Stimulated activated CD8-positive, alpha-beta memory T cell treated with anti-CD3 and anti-CD28 coated beads, Interleukin-15, amount 100 ng/mL, for 4 hours (primary cell): ENCODE results near the gene VPS13D.

Experiments used
- DNase-seq, 2 donors: peaks; one replicate each; pipeline ENCODE4 v3.0.0-alpha.2; 2020; ENCODE audit warnings: low read depth in 2 of 2

Gene VPS13D

GRCh38 chr1:12229386-12229834, 420 bp upstream of the VPS13D start:
- DNase-seq = no peak

GRCh38 chr1:12230549-12231275, 882 bp downstream of the VPS13D start:
- DNase-seq = no peak

- no peak for DNase-seq
Observed at GRCh38 chr1:12231276-12231595, 1.4 kb downstream of the VPS13D start.

- DNase-seq = no peak
Observed at GRCh38 chr1:12232221-12232620, 2.4 kb downstream of the VPS13D start.

- no peak for DNase-seq
Observed at GRCh38 chr1:12244078-12244477, 14.2 kb downstream of the VPS13D start.

- DNase-seq = no peak
Observed at GRCh38 chr1:12244585-12244984, 14.8 kb downstream of the VPS13D start.

- no peak for DNase-seq
Observed at GRCh38 chr1:12245116-12245515, 15.3 kb downstream of the VPS13D start.

GRCh38 chr1:12245733-12246132, 15.9 kb downstream of the VPS13D start:
- DNase-seq = no peak

GRCh38 chr1:12246584-12246983, 16.8 kb downstream of the VPS13D start:
- no peak for DNase-seq

GRCh38 chr1:12249181-12249580, 19.4 kb downstream of the VPS13D start:
- no peak for DNase-seq

- DNase-seq = no peak
Observed at GRCh38 chr1:12249748-12250147, 19.9 kb downstream of the VPS13D start.

- no peak for DNase-seq
Observed at GRCh38 chr1:12251442-12251841, 21.6 kb downstream of the VPS13D start.

- no peak for DNase-seq
Observed at GRCh38 chr1:12255913-12256312, 26.1 kb downstream of the VPS13D start.

- no peak for DNase-seq
Observed at GRCh38 chr1:12258272-12258671, 28.4 kb downstream of the VPS13D start.

GRCh38 chr1:12269351-12269750, 39.5 kb downstream of the VPS13D start:
- DNase-seq = no peak

GRCh38 chr1:12271033-12271432, 41.2 kb downstream of the VPS13D start:
- no peak for DNase-seq

GRCh38 chr1:12272770-12273169, 42.9 kb downstream of the VPS13D start:
- DNase-seq = no peak

GRCh38 chr1:12275370-12275769, 45.5 kb downstream of the VPS13D start:
- no peak for DNase-seq

GRCh38 chr1:12276225-12276624, 46.4 kb downstream of the VPS13D start:
- no peak for DNase-seq

- no peak for DNase-seq
Observed at GRCh38 chr1:12279003-12279402, 49.2 kb downstream of the VPS13D start.

GRCh38 chr1:12279728-12280464, 50.1 kb downstream of the VPS13D start:
- DNase-seq = no peak

GRCh38 chr1:12282142-12282541, 52.3 kb downstream of the VPS13D start:
- no peak for DNase-seq

GRCh38 chr1:12284486-12284885, 54.7 kb downstream of the VPS13D start:
- DNase-seq = no peak
